H1 (cell line): ENCODE results near the gene RARRES1. TPM values are rescaled to one million over a fixed set of nuclear protein-coding genes. Genes with fewer than 3 reads are reported as not detected.

ENCODE experiments used
- CTCF ChIA-PET: fragments of 300-600 bp; sonication (Branson Sonifier 250); formaldehyde crosslinking; loops from one replicate; lab custom pipeline; 2021; ENCODE audit not compliant: partially characterized antibody; lab: Charles Lee
- POLR2A ChIA-PET: fragments of 300-600 bp; sonication (Branson Sonifier 250); formaldehyde crosslinking; loops from one replicate; lab custom pipeline; 2021; ENCODE audit warnings: inconsistent platforms; ENCODE audit not compliant: partially characterized antibody; lab: Charles Lee
- DNase-seq, 2 experiments: peaks; one replicate each; pipeline versions ENCODE4 v3.0.0 to v3.0.0-alpha.2; 2010 to 2022; ENCODE audit warnings: low spot score in 2 of 2, low read depth in 1 of 2, mixed read lengths in 1 of 2
- FAIRE-seq: peaks from 2 replicates; lab custom pipeline; 2011; peaks lifted over from hg19 to GRCh38; lab: Jason Lieb, UNC
- H2AFZ ChIP-seq: 2 replicates; pipeline ENCODE4 v1.8.1; 2012; ENCODE audit warnings: low read length, inconsistent platforms
- H2AK5ac ChIP-seq: 2 replicates; pipeline ENCODE4 v1.6.1; 2013; ENCODE audit warnings: low read depth, low read length
- H2BK120ac ChIP-seq: replicated peaks from 2 replicates; pipeline ENCODE3; 2013; ENCODE audit warnings: low read depth, low read length, inconsistent platforms
- H2BK12ac ChIP-seq: 2 replicates; pipeline ENCODE4 v1.6.1; 2013; ENCODE audit warnings: low read depth, low read length
- H2BK15ac ChIP-seq: 2 replicates; pipeline ENCODE4 v1.6.1; 2013; ENCODE audit warnings: low read length
- H2BK20ac ChIP-seq: 2 replicates; pipeline ENCODE4 v1.6.1; 2013; ENCODE audit warnings: low read length
- H2BK5ac ChIP-seq: 2 replicates; pipeline ENCODE4 v1.6.1; 2013; ENCODE audit warnings: low read depth, low read length
- H3K14ac ChIP-seq: 2 replicates; pipeline ENCODE4 v1.6.1; 2013; ENCODE audit warnings: inconsistent platforms; ENCODE audit not compliant: insufficient read length
- H3K18ac ChIP-seq: 2 replicates; pipeline ENCODE4 v1.6.1; 2013; ENCODE audit warnings: low read length; ENCODE audit errors: extremely low read depth
- H3K23ac ChIP-seq: 2 replicates; pipeline ENCODE4 v1.6.1; 2013; ENCODE audit warnings: inconsistent platforms; ENCODE audit not compliant: insufficient read length
- H3K23me2 ChIP-seq: 2 replicates; pipeline ENCODE4 v1.6.1; 2013; ENCODE audit warnings: low read depth, low read length
- H3K27ac ChIP-seq: 2 replicates; pipeline ENCODE4 v1.6.1; 2011; ENCODE audit warnings: low read depth, low read length, inconsistent platforms
- H3K27me3 ChIP-seq, 4 experiments: replicated peaks in 1 of 4; 1 replicate in 1 of 4; 2 replicates in 3 of 4; pipeline versions ENCODE4 v1.6.1 to v1.8.1; 2011 to 2013; ENCODE audit warnings: low read length in 3 of 4, mild to moderate bottlenecking in 3 of 4, inconsistent platforms in 2 of 4, mixed read lengths in 2 of 4, moderate library complexity in 1 of 4; ENCODE audit not compliant: control insufficient read depth in 3 of 4, insufficient read depth in 3 of 4; ENCODE audit errors: extremely low read depth in 1 of 4
- H3K36me3 ChIP-seq, 4 experiments: 2 replicates each; pipeline versions ENCODE4 v1.6.1 to v1.8.1; 2011 to 2013; ENCODE audit warnings: mild to moderate bottlenecking in 4 of 4, low read length in 3 of 4, moderate library complexity in 2 of 4, control low read depth in 1 of 4, inconsistent platforms in 1 of 4; ENCODE audit not compliant: insufficient read depth in 4 of 4, control insufficient read depth in 2 of 4
- H3K4ac ChIP-seq: replicated peaks from 2 replicates; pipeline ENCODE3; 2013; ENCODE audit warnings: low read length, low read depth, mixed read lengths, inconsistent platforms; ENCODE audit not compliant: insufficient read length
- H3K4me1 ChIP-seq, 4 experiments: replicated peaks in 1 of 4; 1 replicate in 1 of 4; 2 replicates in 3 of 4; pipeline versions ENCODE4 v1.6.1 to v1.8.1; 2011 to 2013; ENCODE audit warnings: low read length in 3 of 4, inconsistent platforms in 2 of 4, mixed read lengths in 1 of 4; ENCODE audit not compliant: insufficient read depth in 4 of 4, control insufficient read depth in 3 of 4
- H3K4me2 ChIP-seq, 2 experiments: 2 replicates each; pipeline versions ENCODE4 v1.6.1 to v1.8.1; 2011 to 2013; ENCODE audit warnings: low read depth in 2 of 2, low read length in 2 of 2, control low read depth in 1 of 2, inconsistent platforms in 1 of 2, mild to moderate bottlenecking in 1 of 2; ENCODE audit not compliant: insufficient read depth in 1 of 2
- H3K4me3 ChIP-seq, 4 experiments: fragments of 200-600, 300-600 bp in 1 of 4; sonication (generic), shearing (Covaris generic), sonication (Bioruptor Twin) in 1 of 4; 2 replicates each; pipeline versions ENCODE4 v1.5.1 to v1.8.1; 2011 to 2016; ENCODE audit warnings: low read length in 4 of 4, low read depth in 3 of 4, control low read depth in 2 of 4, inconsistent platforms in 2 of 4, mild to moderate bottlenecking in 2 of 4, mixed read lengths in 1 of 4, moderate library complexity in 1 of 4; ENCODE audit not compliant: insufficient read depth in 2 of 4; ENCODE audit errors: extremely low read depth in 1 of 4
- H3K56ac ChIP-seq: replicated peaks from 2 replicates; pipeline ENCODE3; 2013; ENCODE audit warnings: low read depth, mild to moderate bottlenecking, mixed read lengths, low read length, inconsistent platforms; ENCODE audit not compliant: insufficient read length
- H3K79me1 ChIP-seq: 2 replicates; pipeline ENCODE4 v1.6.1; 2013; ENCODE audit warnings: low read depth, low read length, control low read depth
- H3K79me2 ChIP-seq, 2 experiments: 2 replicates each; pipeline versions ENCODE4 v1.6.1 to v1.8.1; 2012 to 2013; ENCODE audit warnings: low read length in 2 of 2, mild to moderate bottlenecking in 2 of 2, inconsistent platforms in 1 of 2; ENCODE audit not compliant: insufficient read depth in 2 of 2, control insufficient read depth in 1 of 2
- H3K9ac ChIP-seq, 4 experiments: replicated peaks in 1 of 4; 1 replicate in 1 of 4; 2 replicates in 3 of 4; pipeline versions ENCODE4 v1.6.1 to v1.8.1; 2011 to 2013; ENCODE audit warnings: low read depth in 3 of 4, low read length in 3 of 4, control low read depth in 2 of 4, mild to moderate bottlenecking in 2 of 4, moderate library complexity in 2 of 4, inconsistent platforms in 1 of 4; ENCODE audit errors: extremely low read depth in 1 of 4
- H3K9me3 ChIP-seq, 2 experiments: 2 replicates each; pipeline versions ENCODE4 v1.6.1 to v1.8.1; 2012 to 2013; ENCODE audit warnings: mild to moderate bottlenecking in 2 of 2, moderate library complexity in 2 of 2, control low read depth in 1 of 2, inconsistent platforms in 1 of 2, low read depth in 1 of 2, low read length in 1 of 2, mixed read lengths in 1 of 2; ENCODE audit not compliant: insufficient read depth in 2 of 2
- H4K20me1 ChIP-seq, 2 experiments: replicated peaks in 1 of 2; 2 replicates each; pipeline versions ENCODE3 to v1.8.1; 2011 to 2013; ENCODE audit warnings: inconsistent platforms in 2 of 2, low read length in 2 of 2, mild to moderate bottlenecking in 1 of 2; ENCODE audit not compliant: insufficient read depth in 2 of 2, control insufficient read depth in 1 of 2
- H4K5ac ChIP-seq: 2 replicates; pipeline ENCODE4 v1.6.1; 2013; ENCODE audit warnings: low read length, low read depth, mixed read lengths, inconsistent platforms; ENCODE audit not compliant: insufficient read length
- H4K8ac ChIP-seq: 2 replicates; pipeline ENCODE4 v1.8.0; 2013; ENCODE audit warnings: mild to moderate bottlenecking, moderate library complexity, low read length, inconsistent platforms; ENCODE audit not compliant: insufficient read depth; ENCODE audit errors: extremely low read depth
- H4K91ac ChIP-seq: replicated peaks from 2 replicates; pipeline ENCODE3; 2013; ENCODE audit warnings: low read length, mixed read lengths, inconsistent platforms; ENCODE audit not compliant: insufficient read length
- BCL11A ChIP-seq, 2 experiments: IDR thresholded peaks; one replicate each; pipeline ENCODE4 v1.6.1; 2011; ENCODE audit warnings: low read depth in 2 of 2, low read length in 2 of 2, mild to moderate bottlenecking in 2 of 2
- EP300 ChIP-seq, 2 experiments: IDR thresholded peaks; 1 replicate in 1 of 2; 2 replicates in 1 of 2; pipeline ENCODE4 v1.6.1; 2011 to 2012; ENCODE audit warnings: low read depth in 2 of 2, low read length in 2 of 2, mild to moderate bottlenecking in 2 of 2, borderline replicate concordance in 1 of 2, inconsistent platforms in 1 of 2, moderate library complexity in 1 of 2
- GTF2F1 ChIP-seq: IDR thresholded peaks from 2 replicates; pipeline ENCODE4 v1.6.1; 2012; ENCODE audit warnings: low read depth, low read length, improper control_type of control experiment, borderline replicate concordance
- JUND ChIP-seq: IDR thresholded peaks from 2 replicates; pipeline ENCODE4 v1.6.1; 2011; ENCODE audit warnings: mild to moderate bottlenecking, improper control_type of control experiment, low read length
- KDM5A ChIP-seq: fragments of 200-600 bp; IDR thresholded peaks from 2 replicates; pipeline ENCODE4 v1.7.1; 2012; ENCODE audit warnings: mild to moderate bottlenecking, low read length, inconsistent platforms, mixed read lengths
- POLR2AphosphoS5 ChIP-seq: IDR thresholded peaks from 2 replicates; pipeline ENCODE4 v1.6.1; 2011; ENCODE audit warnings: low read depth, low read length
- RXRA ChIP-seq: IDR thresholded peaks from 2 replicates; pipeline ENCODE4 v1.6.1; 2011; ENCODE audit warnings: low read depth, mild to moderate bottlenecking, low read length, moderate library complexity; ENCODE audit not compliant: insufficient read depth
- SIRT6 ChIP-seq: IDR thresholded peaks from one replicate; pipeline ENCODE4 v1.7.1; 2012; ENCODE audit warnings: low read length, inconsistent platforms
- ZNF274 ChIP-seq: IDR thresholded peaks from 2 replicates; pipeline ENCODE4 v1.7.0; 2012; ENCODE audit warnings: low read length, borderline replicate concordance; ENCODE audit errors: extremely low read depth
- WGBS, 2 experiments: shearing (Covaris generic) in 1 of 2; methylation state at CpG; one replicate each; pipeline versions ENCODE4 v1.1.6 to v1.1.7; 2013 to 2015; ENCODE audit warnings: low lambda C conversion rate in 2 of 2, mixed read lengths in 2 of 2, inconsistent platforms in 1 of 2, low coverage in 1 of 2, missing lambda C conversion rate in 1 of 2; ENCODE audit not compliant: insufficient replicate concordance in 2 of 2, insufficient coverage in 1 of 2, insufficient read length in 1 of 2; ENCODE audit errors: extremely low coverage in 1 of 2, missing lambda C conversion rate in 1 of 2; 5-methylcytosine and 5-hydroxymethylcytosine counted together
- polyA plus RNA-seq, 7 experiments: library from polyadenylated mRNA; depleted of rRNA in 3 of 7; stranded (reverse) in 5 of 7; unstranded in 2 of 7; fragments of >200 nt in 5 of 7; fragments of 200-250 nt in 2 of 7; gene quantifications; 1 replicate in 5 of 7; 2 replicates in 1 of 7; 4 replicates in 1 of 7; pipeline versions ENCODE4 v1.2.1 to v1.2.3, GENCODE V29; 2011 to 2013; ENCODE audit warnings: missing spikeins in 2 of 7, mixed read lengths in 2 of 7
- total RNA-seq: library from RNA; stranded (reverse); fragmentation: NEBNext Ultra II Directional; extraction: Animal tissue kit (Norgen Biotek cat#: 25700); gene quantifications from 2 replicates; pipeline ENCODE4 v1.2.1, GENCODE V29; 2021
- TF ChIP-seq, protein P1 (sequence below), 3 experiments: IDR thresholded peaks; 1 replicate in 2 of 3; 2 replicates in 1 of 3; pipeline versions ENCODE4 v1.5.1 to v1.6.1; 2011; ENCODE audit warnings: low read length in 3 of 3, mild to moderate bottlenecking in 3 of 3, inconsistent platforms in 2 of 3, low read depth in 1 of 3, moderate library complexity in 1 of 3; ENCODE audit not compliant: insufficient read depth in 1 of 3; ENCODE audit errors: control extremely low read depth in 1 of 3
- TF ChIP-seq, protein P2 (sequence below): IDR thresholded peaks from 2 replicates; pipeline ENCODE4 v1.6.1; 2011; ENCODE audit warnings: low read depth, mild to moderate bottlenecking, low read length; ENCODE audit not compliant: insufficient read depth

The RARRES1 gene
- total and polyA plus RNA-seq, 2 of the 8 experiments (the other 6 are each of a cell fraction or from before 2014, with no cell fraction given), result 0.26 to 0.71 TPM

DNA sequence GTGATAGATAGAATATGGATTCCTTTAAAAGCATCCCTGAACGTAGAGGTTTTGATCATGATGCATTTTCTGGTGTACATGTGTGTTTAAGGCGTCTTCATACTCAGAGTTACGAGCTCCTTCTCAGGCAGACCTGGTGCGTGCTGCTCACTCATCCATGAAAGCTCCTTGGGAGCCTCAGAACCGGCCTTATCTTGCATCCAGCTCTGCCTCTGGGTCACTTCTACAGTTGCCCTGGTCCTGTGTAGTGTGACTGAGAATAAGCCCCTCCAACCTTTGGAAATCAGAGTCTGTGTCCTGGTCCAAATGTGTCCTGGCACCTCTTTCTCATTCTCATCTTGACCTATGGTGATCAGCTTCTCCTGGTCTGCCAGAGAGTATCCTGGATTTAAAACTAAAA lies 17.3 kb upstream of the RARRES1 start:
- Histone ChIP-seq H2AK5ac (no peak overlapping the region), H3K9me3 (no peaks in the 10 kb centered on the region), H4K91ac (no peak overlapping the region), H3K27ac (no peak overlapping the region), H3K9ac (no peak overlapping the region), H3K36me3 (peaks cover 0 to 2% (median 0%) of the 10 kb centered on the region in 4 experiments; a peak in 2 of 8 replicates), H3K23ac (no peak overlapping the region), H4K20me1 (peaks cover 0 to 2% of the 10 kb centered on the region in 2 experiments), H3K23me2 (no peaks in the 10 kb centered on the region), H2BK20ac (no peak overlapping the region), H3K4me2 (no peak overlapping the region), H2BK120ac (no peak overlapping the region), H4K8ac (no peak overlapping the region), H3K79me2 (no peaks in the 10 kb centered on the region), H3K4me1 (no peaks in the 10 kb centered on the region), H3K27me3 (no peaks in the 10 kb centered on the region), H2BK5ac (no peak overlapping the region), H3K14ac (no peak overlapping the region), H3K4me3 (no peak overlapping the region), H3K56ac (no peak overlapping the region), H2AFZ (no peak overlapping the region), H4K5ac (no peak overlapping the region), H2BK12ac (no peak overlapping the region), H3K4ac (no peak overlapping the region), H3K79me1 (no peaks in the 10 kb centered on the region), H2BK15ac (no peak overlapping the region), H3K18ac (no peak overlapping the region)
- ChIA-PET CTCF (interaction anchor here (1.0 to 1.3 kb wide), 4 partner anchors 17 to 42 kb away, joined by 3 to 4 read pairs (median 3); partner anchors contain the start of gene RARRES1), POLR2A (no interaction called here)
- 88% methylated on average over 5 of the region's 5 CpGs; no CpG with 5 or more reads in 1 of the 2 experiments for WGBS, 2 experiments
- no peak for FAIRE-seq
- DNase-seq, result no peak
- TF ChIP-seq BCL11A (IDR thresholded peaks at IDR 0.05; ENCODE audit: low read depth in 2 of 2, low read length in 2 of 2) (no peak), RXRA (no peak), POLR2AphosphoS5 (no peak), GTF2F1 (no peak), JUND (no peak), ZNF274 (no peak), KDM5A (no peak), EP300 (IDR thresholded peaks at IDR 0.05; ENCODE audit: borderline replicate concordance in 1 of 2, low read depth in 2 of 2, low read length in 2 of 2) (no peak), SIRT6 (no peak)
- TF ChIP-seq, protein P1, sequence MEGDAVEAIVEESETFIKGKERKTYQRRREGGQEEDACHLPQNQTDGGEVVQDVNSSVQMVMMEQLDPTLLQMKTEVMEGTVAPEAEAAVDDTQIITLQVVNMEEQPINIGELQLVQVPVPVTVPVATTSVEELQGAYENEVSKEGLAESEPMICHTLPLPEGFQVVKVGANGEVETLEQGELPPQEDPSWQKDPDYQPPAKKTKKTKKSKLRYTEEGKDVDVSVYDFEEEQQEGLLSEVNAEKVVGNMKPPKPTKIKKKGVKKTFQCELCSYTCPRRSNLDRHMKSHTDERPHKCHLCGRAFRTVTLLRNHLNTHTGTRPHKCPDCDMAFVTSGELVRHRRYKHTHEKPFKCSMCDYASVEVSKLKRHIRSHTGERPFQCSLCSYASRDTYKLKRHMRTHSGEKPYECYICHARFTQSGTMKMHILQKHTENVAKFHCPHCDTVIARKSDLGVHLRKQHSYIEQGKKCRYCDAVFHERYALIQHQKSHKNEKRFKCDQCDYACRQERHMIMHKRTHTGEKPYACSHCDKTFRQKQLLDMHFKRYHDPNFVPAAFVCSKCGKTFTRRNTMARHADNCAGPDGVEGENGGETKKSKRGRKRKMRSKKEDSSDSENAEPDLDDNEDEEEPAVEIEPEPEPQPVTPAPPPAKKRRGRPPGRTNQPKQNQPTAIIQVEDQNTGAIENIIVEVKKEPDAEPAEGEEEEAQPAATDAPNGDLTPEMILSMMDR (IDR thresholded peaks at IDR 0.05; ENCODE audit: control extremely low read depth in 1 of 3, insufficient read depth in 1 of 3, low read depth in 1 of 3, low read length in 3 of 3), result no peak
- TF ChIP-seq, protein P2, sequence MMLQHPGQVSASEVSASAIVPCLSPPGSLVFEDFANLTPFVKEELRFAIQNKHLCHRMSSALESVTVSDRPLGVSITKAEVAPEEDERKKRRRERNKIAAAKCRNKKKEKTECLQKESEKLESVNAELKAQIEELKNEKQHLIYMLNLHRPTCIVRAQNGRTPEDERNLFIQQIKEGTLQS, result no peak
